HG03521 (cell line): ENCODE data around the gene AJM1.
"Not testable (repeated sequence)": the region's sequence is repeated elsewhere in the genome, so short reads cannot be mapped to it uniquely, and the experiment has no call there.

ENCODE experiments used
- ATAC-seq: cut with Tn5 transposase; IDR thresholded peaks from one replicate; pipeline ENCODE4 v1.9.1; 2021; ENCODE audit warnings: mild to moderate bottlenecking, moderate library complexity; ENCODE audit not compliant: unreplicated experiment

AJM1 gene

GRCh38 chr9:136842380-136842948 is at the start of gene AJM1:
AJM1 (plus strand) TSS chr9:136842478; CDS start chr9:136844415, 1,937 bp downstream.
- ATAC-seq, result peak; percentile 66

GRCh38 chr9:136793086-136793946 is 49.0 kb upstream of the AJM1 start:
- ATAC-seq, result no peak

- ATAC-seq, result no peak
Measured at GRCh38 chr9:136794281-136794999, 47.8 kb upstream of the AJM1 start.

DNA sequence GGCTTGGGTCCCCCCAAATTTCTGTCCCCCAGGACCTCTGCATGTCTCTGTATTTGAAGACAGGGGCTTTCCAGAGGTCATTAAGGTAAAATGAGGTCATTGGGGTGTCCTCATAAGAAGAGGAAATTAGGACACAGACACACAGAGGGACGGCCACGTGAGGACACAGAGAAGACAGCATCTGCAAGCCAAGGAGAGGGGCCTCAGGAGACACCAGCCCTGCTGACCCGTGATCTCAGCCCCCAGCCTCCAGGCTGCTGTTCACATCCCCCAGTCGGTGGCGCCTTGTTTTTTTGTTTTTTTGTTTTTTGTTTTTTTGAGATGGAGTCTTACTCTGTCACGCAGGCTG is 47.3 kb upstream of the AJM1 start:
- no peak for ATAC-seq

DNA sequence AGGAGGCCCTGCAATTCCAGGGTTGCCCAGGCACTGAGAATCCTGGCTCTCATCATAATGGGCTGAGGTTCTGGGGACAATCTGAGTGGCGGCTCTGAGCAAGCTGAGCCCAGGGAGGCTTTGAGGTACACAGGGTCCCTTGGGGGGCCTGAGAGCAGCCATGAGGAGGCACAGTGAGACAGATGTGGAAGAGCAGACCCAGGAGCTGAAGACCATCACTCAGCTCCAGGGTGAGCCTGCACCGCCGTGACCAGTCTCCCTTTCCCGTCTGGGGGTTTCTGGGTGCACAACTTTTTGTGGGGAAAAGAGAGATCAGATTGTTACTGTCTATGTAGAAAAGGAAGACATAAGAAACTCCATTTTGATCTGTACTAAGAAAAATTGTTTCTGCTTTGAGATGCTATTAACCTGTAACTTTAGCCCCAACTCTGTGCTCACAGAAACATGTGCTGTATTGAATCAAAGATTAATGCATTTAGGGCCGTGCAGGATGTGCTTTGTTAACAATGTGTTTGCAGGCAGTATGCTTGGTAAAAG is 46.0 kb upstream of the AJM1 start, which contains the start of gene CCDC183:
Gene CCDC183, plus strand, starts transcription at position 101 of the 537 bp plus-strand sequence. Its CDS starts 60 bp downstream, at position 161.
- ATAC-seq, result no peak

DNA sequence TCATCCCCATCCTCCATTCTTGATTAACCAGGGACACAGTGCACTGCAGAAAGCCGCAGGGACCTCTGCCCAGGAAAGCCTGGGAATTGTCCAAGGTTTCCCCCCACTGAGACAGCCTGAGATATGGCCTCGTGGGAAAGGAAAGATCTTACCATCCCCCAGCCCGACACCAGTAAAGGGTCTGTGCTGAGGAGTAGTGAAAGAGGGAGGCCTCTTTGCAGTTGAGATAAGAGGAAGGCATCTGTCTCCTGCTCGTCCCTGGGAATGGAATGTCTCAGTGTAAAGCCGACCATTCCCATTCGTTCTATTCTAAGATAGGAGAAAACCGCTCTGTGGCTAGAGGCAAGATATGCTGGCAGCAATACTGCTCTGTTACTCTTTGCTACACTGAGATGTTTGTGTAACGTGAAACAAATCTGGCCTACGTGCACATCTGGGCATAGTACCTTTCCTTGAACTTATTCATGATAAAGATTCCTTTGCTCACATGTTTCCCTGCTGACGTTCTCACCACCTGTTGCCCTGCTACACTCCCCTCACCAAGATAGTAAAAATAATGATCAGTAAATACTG is 45.4 kb upstream of the AJM1 start:
- not testable (repeated sequence) for ATAC-seq

GRCh38 chr9:136798708-136799078 is 43.6 kb upstream of the AJM1 start:
- ATAC-seq, result no peak

DNA sequence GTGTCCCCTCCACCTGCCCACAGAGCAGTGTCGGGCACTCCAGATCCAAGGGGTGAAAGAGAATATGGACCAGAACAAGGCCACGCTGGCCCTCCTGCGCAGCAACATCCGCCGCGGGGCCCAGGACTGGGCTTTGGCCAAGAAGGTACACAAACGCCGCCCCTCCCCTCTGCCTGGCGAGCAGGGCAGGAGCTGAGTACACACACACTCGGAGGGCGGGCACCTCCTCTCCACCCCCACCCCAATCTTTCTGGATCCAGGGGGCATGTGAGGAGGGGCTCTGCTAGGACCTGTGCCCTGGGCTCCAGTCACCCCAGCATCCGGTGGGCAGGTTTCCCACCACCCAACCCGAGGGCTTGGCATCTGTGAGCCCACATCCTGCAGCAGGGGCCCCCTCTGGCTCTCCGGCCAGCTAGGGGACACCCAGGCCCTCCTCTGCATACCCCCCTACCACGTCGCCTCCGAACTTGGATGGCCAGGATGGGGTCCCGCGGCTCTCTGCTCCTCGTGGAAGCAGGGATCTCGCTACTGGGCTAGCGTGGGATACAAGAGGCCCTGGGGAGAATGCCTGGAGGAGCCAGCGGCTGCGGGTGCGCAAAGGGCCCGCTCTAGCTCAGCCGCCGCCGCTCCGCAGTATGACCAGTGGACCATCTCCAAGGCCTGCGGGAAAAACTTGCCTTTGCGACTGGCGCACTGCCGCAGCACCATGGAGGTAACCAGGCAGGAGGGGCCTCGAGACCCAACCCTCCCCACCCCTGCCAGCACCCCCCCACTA is 43.0 kb upstream of the AJM1 start:
- no peak for ATAC-seq

DNA sequence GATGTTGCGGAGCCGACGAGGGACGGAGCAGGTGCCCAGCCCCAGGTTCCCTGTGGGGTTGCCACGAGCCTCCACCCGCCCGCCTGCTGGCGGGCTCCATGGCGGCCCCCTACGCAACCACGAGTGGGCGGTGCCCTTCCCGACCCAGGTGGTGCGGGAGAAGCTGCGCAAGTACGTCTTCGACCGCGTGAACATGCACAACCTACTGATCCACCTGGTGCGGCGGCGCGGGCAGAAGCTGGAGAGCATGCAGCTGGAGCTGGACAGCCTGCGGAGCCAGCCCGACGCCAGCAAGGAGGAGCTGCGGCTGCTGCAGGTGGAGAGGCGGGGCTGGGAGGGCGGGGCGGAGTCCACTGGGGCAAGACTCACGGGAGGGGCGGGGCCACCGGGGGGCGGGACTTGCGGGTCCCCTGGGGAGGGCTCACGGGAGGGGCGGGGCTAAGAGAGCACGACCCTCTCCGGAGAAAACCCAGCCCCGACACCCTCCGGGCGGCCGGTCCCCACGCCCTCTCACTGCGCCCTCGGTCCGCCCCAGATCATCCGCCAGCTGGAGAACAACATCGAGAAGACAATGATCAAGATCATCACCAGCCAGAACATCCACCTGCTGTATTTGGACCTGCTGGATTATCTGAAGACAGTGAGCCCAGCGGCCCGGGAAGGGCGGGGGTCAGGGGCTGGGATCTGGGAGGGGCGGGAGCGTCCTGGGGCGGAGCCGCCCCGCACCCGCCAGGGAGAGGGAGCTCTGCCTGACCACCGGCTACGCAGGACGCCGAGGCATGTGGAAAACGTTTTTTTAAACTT is 42.2 kb upstream of the AJM1 start:
- ATAC-seq, result peak; percentile 46

DNA sequence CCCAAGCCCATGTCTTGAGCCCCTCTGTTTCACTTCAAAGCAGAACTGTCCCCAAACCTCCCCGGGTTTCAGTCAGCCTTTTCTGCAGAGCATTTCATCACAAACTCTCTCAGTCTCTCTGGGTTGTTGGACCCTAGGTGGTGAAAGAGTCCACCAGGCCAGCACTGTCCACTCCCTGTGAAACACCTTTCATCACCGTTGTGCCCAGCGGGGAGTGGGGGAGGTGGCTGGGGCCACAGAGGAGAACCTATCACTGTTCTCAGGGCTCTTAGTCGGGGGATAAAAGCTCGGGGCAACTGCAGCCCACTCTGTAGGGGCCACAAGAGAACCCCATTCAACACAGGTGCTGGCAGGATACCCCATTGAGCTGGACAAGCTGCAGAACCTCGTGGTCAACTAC is 40.0 kb upstream of the AJM1 start:
- ATAC-seq, result no peak

DNA sequence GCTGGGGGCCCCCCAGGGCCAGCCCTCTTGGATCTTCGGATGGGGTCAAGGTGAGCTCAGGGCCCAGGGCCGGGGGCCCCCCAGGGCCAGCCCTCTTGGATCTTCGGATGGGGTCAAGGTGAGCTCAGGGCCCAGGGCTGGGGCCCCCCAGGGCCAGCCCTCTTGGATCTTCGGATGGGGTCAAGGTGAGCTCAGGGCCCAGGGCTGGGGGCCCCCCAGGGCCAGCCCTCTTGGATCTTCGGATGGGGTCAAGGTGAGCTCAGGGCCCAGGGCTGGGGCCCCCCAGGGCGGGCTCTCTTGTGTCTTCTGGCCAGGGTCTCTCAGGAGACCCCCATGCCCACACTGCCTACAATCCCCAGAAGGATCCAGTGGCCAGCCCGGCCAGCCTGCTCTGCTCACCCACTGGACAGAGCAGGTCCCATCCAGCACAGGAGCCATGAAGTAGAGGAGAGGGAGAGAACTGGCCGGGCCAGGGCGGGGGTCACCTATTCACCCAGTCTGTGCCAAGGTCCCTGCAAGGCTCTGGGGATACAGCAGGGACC is 39.2 kb upstream of the AJM1 start:
- ATAC-seq, result not testable (repeated sequence)

DNA sequence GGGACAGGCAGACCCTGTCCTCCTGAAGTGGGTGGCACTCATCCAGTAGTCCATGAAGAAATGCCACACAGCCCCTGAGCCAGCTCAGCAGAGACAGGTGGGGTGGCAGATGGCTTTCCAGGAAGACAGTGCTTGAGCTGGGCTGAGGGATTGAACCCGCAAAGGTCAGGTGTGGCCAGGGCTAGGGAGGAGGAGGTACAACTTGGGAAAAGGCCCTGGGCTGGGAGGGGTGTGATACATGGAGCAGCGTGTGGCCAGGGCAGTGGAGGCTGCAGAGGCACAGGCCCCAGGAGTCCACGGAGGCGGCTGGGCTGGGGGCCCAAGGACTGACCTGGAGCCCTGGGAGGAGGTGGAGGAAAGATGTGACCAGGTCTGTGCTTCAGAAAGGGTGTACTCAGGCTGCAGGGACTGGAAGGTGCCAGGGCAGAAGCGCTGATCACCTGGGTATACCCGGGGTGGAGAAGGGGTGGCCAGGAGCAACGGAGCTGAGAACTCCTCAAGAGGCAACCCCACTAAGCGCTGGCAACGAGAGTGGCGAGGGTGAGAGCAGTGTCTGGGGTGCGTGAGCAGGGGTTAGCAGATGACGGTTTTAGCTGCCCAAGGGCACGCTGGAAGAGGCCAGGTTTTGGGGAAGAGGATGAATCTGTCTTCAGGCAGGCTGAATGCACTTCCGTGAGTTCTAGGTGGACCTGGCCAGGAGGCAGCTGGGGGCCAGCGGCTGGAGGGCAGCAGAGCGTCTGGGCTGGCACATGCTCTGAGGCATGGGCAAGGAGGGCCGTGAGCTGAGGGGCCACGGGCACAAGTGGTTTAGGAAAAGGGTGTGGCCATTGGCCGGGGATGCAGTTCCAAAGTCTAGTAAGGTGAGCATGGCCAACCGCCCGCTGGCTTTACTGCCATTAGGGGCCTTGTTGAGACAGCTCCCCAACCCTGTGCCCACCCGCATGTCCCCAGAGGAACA is 38.4 kb upstream of the AJM1 start:
- ATAC-seq, result no peak

DNA sequence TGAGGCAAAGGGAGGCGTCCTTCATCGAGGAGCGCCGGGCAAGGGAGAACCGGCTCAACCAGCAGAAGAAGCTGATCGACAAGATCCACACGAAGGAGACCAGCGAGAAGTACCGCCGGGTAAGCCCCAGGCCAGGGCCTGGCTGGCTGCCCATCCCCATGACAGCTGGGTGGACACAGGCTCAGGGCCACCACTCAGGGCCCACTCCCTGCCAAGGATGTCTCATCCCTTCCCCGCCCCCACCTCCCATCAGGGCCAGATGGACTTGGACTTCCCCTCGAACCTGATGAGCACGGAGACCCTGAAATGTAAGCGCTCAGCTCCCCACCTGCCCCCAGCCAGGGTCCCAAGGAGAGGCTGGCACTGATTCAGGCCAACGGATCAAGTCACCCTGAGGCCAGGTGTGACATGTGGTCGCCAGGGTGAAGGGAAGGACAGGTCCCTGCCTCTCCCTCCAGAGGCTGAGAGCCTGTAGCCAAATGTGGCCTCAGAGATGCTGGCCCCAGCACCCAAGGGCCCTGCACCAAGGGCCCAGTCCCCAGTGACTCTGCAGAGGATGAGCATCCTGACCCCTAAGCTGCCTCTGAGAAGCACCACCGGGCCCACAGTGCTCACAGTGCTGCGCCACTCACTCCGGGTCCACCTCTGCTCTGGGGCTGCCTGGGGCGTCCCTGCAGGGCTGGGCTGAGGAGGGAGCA is 37.6 kb upstream of the AJM1 start:
- no peak for ATAC-seq

DNA sequence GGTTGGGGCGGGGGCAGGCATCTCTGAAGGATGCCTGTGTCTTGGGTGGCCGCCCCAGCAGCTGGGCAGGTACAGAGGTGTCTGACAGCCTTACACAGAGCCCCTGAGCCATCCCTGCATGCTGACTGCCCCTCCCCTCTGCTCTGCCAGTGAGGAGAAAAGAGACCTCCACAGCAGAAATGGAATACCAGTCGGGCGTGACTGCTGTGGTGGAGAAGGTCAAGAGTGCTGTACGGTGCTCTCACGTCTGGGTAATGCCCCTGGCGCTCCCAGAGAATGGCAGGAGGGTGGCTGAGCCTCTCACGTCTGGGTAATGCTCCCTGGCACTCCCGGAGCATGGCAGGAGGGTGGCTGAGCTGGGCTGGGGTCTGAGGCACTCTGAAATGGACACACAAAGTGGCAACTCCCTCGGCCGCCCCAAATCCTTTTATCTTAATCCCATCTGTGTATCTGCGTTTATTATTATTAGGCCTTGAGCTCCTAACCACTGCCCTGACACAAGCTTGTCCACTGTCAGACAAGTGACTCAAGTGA is 37.0 kb upstream of the AJM1 start:
- no peak for ATAC-seq

- no peak for ATAC-seq
Measured at GRCh38 chr9:136806067-136806466, 36.2 kb upstream of the AJM1 start.

- no peak for ATAC-seq
Measured at GRCh38 chr9:136806631-136807201, 35.6 kb upstream of the AJM1 start.
